ENCODE measurements around the gene CCNY.
"Not testable (repeated sequence)": the region's sequence is repeated elsewhere in the genome, so short reads cannot be mapped to it uniquely, and the experiment has no call there.

The CCNY gene

GRCh38 chr10:35493196-35494118 lies 157.1 kb downstream of the CCNY start:
- DNase-seq: no peak

- no peak for DNase-seq
Measured at GRCh38 chr10:35495521-35496119, 159.3 kb downstream of the CCNY start.

DNA sequence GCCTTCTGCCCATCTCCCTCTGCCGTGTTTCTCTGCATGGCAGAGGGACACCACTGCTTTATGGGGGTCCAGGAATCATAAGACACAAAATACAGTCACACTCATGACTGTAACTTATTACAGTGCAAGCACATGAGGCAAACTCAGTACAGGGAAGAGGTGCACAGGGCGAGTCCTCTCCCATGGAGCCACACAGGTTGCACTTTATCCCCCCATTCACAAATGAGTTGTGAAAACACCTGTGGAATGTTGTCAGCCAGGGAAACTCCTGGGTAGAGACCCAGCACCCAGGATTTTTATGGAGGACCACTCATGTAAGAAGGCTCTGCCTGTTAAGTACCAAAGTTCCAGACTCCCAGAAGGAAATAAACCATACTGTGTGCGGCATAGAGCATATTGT lies 161.6 kb downstream of the CCNY start:
- no peak for DNase-seq

DNA sequence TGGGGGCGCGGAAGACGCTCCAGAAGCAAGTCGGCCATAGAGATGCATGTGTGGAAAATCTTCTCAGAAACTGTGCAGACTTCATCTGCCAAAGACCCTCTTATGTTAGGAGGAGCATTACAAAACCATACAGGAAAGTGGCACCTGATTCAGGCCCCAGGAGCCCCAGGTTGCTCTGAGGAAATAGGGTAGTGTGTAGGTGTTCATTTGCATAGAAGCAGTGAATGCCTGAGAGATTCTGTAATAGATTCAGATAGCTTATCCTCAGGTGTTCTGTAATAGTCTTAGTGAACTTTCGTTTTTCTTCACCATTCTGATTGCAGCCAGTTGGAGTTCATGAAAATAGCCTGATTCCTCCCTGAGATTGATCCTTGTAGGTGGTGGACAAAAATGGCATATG lies 162.4 kb downstream of the CCNY start:
- no peak for DNase-seq

DNA sequence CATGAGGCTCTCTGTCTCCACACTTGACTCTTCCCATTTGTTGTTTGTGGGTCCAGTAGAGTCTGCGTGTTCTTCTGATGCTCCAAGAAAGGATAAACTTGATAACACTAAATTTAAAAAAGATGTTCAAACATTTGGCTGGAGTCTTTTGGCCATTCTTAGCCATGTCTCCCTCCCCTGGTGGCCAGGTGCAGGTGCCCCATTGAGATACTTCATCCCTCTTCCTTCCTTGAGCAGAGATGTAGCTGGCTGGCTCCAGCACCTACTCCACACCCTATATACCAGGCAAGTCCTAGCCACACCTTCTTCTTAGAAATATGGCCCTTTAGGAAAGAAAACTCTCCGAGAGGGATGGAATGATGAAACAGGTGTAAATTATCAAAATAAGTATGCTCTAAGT lies 165.6 kb downstream of the CCNY start:
- DNase-seq: no peak

- DNase-seq: no peak
Measured at GRCh38 chr10:35502692-35503091, 166.4 kb downstream of the CCNY start.

DNA sequence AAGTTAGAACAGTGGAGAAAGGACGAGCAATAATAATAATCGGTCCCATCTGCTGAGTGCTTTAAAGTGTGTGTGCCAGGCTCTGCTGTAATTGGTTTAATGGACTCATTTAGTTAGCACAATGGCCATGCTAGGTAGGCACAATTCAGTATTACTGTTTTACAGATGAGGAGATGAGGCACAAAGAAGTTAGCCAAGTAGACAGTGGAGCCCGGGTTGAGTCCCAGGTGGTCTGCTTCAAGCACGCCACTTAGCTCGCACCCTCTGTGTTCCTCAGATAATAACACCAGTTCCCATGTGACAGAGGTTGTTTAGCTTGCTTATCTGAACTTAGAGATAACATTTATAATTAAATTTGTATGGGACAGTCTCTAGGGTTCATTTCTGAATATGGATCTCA lies 167.3 kb downstream of the CCNY start:
- no peak for DNase-seq

- DNase-seq: no peak
Measured at GRCh38 chr10:35504132-35504531, 167.8 kb downstream of the CCNY start.

DNA sequence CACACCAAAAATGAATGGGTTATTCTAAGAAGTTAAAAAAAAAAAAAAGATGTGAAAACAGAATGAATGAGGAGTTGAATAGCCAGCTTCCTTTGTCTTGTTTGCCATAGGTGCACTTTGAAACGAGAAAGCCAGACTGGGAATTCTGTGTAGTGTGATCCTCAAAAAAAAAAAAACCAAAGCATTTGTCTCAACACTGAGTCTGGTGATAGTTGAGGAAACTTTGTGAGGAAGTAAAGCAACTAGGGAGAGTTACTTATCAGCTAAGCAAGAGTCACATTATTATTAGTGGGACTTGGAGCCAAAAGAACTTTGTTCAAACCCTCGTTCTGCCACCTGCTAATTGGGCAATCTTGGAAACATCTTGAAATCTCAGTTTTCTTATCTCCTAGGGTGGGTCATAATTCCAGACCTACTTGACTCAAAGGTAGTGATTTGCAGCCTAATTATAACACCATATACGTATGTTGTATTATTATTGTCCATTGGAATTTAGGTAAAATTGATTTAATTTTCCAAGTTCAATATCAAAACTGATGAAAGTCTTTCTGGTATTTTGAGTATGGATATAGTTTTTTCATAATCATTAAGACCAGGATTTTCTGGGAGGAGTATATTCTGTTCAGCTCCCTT lies 169.0 kb downstream of the CCNY start:
- DNase-seq: no peak

DNA sequence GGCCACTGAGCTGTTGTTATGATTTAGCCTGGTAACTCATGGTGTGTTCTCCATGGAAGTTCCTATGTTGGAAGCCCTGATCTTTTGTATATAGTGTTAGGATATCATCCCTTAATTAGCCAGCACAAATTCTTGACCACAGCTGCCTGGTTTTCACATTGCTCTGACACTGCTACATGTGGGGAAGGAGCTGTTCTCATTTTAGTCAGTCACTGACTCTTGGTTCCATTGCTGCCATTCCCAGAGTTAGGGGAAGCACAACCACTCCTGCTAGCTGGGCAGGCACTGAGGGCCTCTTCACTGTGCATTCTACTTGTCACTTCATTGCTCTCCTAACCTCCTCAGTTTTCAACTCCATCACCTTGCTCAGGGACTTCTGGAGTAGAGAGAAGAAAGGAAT lies 170.4 kb downstream of the CCNY start:
- no peak for DNase-seq

- no peak for DNase-seq
Measured at GRCh38 chr10:35507519-35508109, 171.3 kb downstream of the CCNY start.

DNA sequence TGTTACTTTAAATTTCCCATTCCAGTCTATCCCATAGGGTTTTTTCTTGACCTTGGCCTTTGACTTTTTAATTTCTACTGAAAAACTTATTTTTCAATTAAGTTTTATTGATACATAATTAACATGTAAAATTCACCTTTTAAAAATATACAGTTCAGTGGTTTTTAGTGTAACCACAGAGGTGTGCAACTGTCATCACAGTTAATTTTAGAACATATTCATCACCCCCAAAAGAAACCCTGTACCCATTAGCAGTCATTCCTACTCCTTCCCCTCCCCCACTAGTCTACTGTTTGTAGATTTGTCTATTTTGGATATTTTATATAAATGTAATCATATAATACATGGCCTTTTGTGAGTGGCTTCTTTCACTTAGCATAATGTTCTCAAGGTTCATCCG lies 172.3 kb downstream of the CCNY start:
- no peak for DNase-seq

DNA sequence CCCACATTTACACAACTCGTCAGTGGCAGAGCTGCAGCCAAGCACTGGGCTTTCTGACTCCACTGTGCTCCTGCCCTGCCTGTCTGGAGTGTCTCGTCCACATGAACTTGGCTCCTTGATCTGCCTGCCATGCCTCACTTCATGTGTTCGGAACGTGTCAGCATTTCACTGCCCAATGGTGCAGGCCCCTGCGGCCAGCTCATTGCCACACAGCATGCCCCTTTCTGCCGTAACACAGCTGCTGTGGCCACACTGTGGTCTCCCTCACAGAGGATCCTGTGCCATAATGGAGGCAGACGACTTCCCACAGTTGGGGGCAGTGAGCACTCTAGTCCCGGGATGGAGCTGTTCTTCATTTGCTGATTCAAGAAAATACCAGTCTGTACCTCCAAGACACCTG lies 174.6 kb downstream of the CCNY start:
- no peak for DNase-seq

DNA sequence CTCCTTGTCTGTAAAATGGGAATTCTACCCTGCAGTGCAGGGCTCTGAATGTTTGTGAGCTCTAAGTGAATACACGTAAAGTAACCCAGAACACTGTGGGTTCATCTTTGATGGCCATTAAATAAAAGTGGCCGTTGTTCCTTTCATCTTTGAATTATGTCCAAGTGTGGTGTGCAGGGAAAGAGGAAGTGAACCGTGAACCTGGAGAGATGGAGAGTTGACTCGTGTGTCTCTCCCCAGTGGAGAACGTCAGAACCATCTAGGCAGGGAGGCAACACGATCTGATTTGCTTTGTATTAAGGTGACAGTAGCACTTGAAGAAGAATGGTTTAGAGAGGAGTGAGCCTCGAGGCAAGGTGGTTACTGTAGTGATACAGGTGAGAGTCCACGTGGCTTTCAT lies 175.3 kb downstream of the CCNY start:
- peak; percentile 4 for DNase-seq

GRCh38 chr10:35516102-35516670 lies 179.9 kb downstream of the CCNY start:
- DNase-seq: no peak

DNA sequence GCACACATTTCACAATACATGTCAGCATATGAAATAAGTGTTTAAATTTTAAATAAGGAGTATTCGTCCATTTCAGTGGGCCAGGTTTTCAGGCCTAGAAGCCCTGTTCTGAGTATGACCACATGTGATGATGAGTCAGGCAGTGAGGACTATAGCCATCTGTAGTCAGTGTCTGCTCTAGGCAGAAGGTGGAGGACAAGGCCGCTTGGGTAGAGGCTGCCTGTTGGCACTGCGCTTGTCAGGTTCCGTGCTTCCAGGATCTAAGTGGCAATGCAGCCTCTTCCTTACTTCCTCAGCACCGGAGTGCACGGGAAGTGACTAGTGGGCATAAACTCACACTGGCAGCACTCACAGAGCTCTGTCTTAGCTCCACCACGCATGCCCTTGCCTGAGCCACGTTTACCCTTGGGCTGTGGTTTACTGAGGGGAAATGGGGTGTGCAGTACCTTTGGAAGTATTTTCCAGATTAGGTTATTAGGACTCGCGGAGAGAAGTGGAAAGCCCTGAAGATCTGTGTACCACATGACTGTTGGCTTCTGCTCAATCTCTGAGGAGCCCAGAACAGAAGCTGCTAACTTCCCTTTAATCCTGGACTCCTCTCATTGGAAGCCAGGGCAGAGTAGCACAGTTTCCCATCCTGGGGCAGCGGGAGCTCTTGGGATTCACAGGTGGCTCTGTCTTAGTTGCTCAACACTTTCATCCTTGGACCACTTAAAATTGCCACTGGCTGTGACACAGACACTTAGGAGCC lies 181.3 kb downstream of the CCNY start:
- no peak for DNase-seq

GRCh38 chr10:35518187-35518586 lies 181.9 kb downstream of the CCNY start:
- DNase-seq: not testable (repeated sequence)

DNA sequence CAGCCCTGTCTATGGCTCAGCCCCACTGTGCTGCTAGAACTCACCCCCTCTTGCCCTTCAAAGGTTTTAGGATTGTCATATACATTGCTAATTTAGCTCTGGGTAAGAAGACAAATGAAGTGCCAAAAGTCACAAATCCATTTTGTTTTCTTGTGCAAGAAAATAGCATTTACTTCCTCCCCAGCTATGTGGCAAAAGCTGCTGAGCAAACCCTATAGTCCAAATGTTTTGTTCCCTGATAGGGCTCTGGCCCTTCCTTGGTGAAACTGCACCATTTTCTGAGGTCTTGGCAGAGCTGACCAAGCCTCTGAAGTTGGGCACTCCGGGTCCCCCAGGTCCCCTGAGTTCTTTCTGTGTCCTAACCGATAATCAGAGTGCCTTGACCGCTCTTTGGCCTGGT lies 184.7 kb downstream of the CCNY start:
- no peak for DNase-seq

- DNase-seq: peak; percentile 6
Measured at GRCh38 chr10:35523670-35524225, 187.4 kb downstream of the CCNY start.

GRCh38 chr10:35526746-35527145 lies 190.4 kb downstream of the CCNY start:
- no peak for DNase-seq

DNA sequence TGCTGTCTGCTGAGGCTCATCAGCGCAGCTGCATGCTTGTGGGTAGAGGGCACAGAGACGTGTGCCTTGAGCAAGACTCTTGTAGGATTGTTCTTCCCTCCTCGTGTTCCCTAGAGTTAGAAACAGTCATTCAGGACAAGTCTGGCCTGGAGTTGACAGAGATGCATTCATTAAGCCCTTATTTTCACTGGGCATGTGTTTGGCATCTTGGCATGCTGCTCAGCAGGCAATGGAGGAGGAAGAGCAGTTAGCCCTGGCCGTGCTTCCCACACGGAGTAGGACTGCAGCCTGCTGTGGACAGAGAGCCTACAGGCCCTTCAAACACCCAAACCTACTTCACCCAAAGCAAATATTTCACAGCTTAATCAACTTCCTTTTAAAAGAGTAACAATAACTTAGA lies 195.8 kb downstream of the CCNY start:
- DNase-seq: no peak

GRCh38 chr10:35533565-35533964 lies 197.3 kb downstream of the CCNY start:
- no peak for DNase-seq
